ENCODE data around the gene IQGAP1.
A peak's percentile ranks its signal among the peaks of the same experiment; 100 is the strongest.
"Not testable (repeated sequence)": the region's sequence is repeated elsewhere in the genome, so short reads cannot be mapped to it uniquely, and the experiment has no call there.

Gene IQGAP1

GRCh38 chr15:90413411-90414379, 25.7 kb downstream of the IQGAP1 start (continued):
- TF ChIP-seq ZNF48 (tag by site-specific recombination; IDR thresholded peaks at IDR 0.05) = no peak

GRCh38 chr15:90414408-90415028, 26.5 kb downstream of the IQGAP1 start:
- no peak overlapping the region for H3K27ac ChIP-seq (ENCODE audit: extremely low read depth, low read depth, low read length)
- TF ChIP-seq, protein P1, sequence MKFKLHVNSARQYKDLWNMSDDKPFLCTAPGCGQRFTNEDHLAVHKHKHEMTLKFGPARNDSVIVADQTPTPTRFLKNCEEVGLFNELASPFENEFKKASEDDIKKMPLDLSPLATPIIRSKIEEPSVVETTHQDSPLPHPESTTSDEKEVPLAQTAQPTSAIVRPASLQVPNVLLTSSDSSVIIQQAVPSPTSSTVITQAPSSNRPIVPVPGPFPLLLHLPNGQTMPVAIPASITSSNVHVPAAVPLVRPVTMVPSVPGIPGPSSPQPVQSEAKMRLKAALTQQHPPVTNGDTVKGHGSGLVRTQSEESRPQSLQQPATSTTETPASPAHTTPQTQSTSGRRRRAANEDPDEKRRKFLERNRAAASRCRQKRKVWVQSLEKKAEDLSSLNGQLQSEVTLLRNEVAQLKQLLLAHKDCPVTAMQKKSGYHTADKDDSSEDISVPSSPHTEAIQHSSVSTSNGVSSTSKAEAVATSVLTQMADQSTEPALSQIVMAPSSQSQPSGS (tag by site-specific recombination; IDR thresholded peaks at IDR 0.05; ENCODE audit: low read depth) = no peak
- TF ChIP-seq ZNF624 (tag by site-specific recombination; IDR thresholded peaks at IDR 0.05) (no peak), SCRT1 (tag by site-specific recombination; IDR thresholded peaks at IDR 0.05; ENCODE audit: borderline replicate concordance) (peak; percentile 75), ZNF354C (tag by site-specific recombination; IDR thresholded peaks at IDR 0.05; ENCODE audit: borderline replicate concordance, low read depth) (no peak), ZIC2 (tag by site-specific recombination; IDR thresholded peaks at IDR 0.05) (no peak), ZNF747 (tag by site-specific recombination; IDR thresholded peaks at IDR 0.05) (no peak), ZNF404 (tag by site-specific recombination; IDR thresholded peaks at IDR 0.05) (no peak), MEIS1 (CRISPR knock-in tag; IDR thresholded peaks at IDR 0.05; ENCODE audit: borderline replicate concordance) (no peak), ZNF76 (tag by site-specific recombination; IDR thresholded peaks at IDR 0.05; ENCODE audit: borderline replicate concordance, low read depth) (no peak), ZNF585B (tag by site-specific recombination; IDR thresholded peaks at IDR 0.05) (no peak), KLF17 (tag by site-specific recombination; IDR thresholded peaks at IDR 0.05) (no peak), SCRT2 (tag by site-specific recombination; IDR thresholded peaks at IDR 0.05) (peak; percentile 94)
- POLR2A ChIA-PET = interaction anchor here (1.0 kb wide), 1 partner anchor 27 kb away, joined by 3 read pairs; the partner anchor contains the start of gene IQGAP1
- H3K4me1 ChIP-seq (ENCODE audit: control insufficient read depth, insufficient read depth, low read length) = peaks cover 35% of the 10 kb centered on the region
- CTCF ChIA-PET = interaction anchor here (1.3 to 2.9 kb wide), 3 partner anchors 9 to 94 kb away, joined by 5 to 18 read pairs (median 12); no protein-coding TSS in a partner anchor
- no peaks in the 10 kb centered on the region for H3K36me3 ChIP-seq (ENCODE audit: control insufficient read depth in 2 of 2, insufficient read depth in 1 of 2, low read length in 2 of 2)
- no peaks in the 10 kb centered on the region for H3K9me3 ChIP-seq (ENCODE audit: control insufficient read depth, insufficient read depth, low read depth, low read length)
- no peak overlapping the region for H3K4me3 ChIP-seq (ENCODE audit: low read depth, low read length)

DNA sequence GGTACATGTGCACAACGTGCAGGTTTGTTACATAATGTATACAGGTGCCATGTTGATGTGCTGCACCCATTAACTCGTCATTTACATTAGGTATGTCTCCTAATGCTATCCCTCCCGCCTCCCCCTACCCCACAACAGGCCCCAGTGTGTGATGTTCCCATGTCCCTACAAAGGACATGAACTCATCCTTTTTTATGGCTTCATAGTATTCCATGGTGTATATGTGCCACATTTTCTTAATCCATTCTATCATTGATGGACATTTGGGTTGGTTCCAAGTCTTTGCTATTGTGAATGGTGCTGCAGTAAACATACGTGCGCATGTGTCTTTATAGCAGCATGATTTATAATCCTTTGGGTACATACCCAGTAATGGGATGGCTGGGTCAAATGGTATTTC, 28.0 kb downstream of the IQGAP1 start:
- H3K4me3 ChIP-seq (ENCODE audit: low read depth, low read length); H3K27ac ChIP-seq (ENCODE audit: extremely low read depth, low read depth, low read length); H3K9me3 ChIP-seq (ENCODE audit: control insufficient read depth, insufficient read depth, low read depth, low read length); H3K36me3 ChIP-seq (ENCODE audit: control insufficient read depth in 2 of 2, insufficient read depth in 1 of 2, low read length in 2 of 2); CTCF ChIA-PET: not testable (repeated sequence)
- TF ChIP-seq ZNF146 (tag by site-specific recombination; IDR thresholded peaks at IDR 0.05) = peak; percentile 92
- H3K4me1 ChIP-seq (ENCODE audit: control insufficient read depth, insufficient read depth, low read length) = peaks cover 45% of the 10 kb centered on the region
- POLR2A ChIA-PET = interaction anchor here (0.8 kb wide), 1 partner anchor 26 kb away, joined by 6 read pairs; no protein-coding TSS in a partner anchor

DNA sequence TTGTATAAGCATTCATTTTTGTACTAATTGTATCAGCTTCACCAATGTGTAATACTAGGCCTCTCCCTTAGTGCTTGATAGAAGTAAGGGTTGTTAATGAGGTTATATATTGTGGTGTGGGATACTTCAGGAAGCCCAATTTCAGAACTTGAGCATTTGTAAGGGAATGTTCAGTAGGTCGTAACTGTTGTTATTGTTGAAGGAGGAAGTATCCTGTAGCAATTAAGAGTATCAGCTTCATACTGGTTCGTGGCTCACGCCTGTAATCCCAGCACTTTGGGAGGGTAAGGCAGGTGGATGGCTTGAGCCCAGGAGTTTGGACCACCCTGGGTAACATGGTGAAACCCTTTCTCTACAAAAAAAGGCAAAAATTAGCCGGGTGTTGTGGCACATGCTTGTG, 30.6 kb downstream of the IQGAP1 start:
- Histone ChIP-seq H3K4me1 (ENCODE audit: control insufficient read depth, insufficient read depth, low read length) (peaks cover 36% of the 10 kb centered on the region), H3K36me3 (ENCODE audit: control insufficient read depth in 2 of 2, insufficient read depth in 1 of 2, low read length in 2 of 2) (no peaks in the 10 kb centered on the region), H3K4me3 (ENCODE audit: low read depth, low read length) (no peak overlapping the region), H3K9me3 (ENCODE audit: control insufficient read depth, insufficient read depth, low read depth, low read length) (no peaks in the 10 kb centered on the region), H3K27ac (ENCODE audit: extremely low read depth, low read depth, low read length) (no peak overlapping the region)
- ChIA-PET CTCF (interaction anchor here (0.6 kb wide), 1 partner anchor 658 kb away, joined by 4 read pairs; no protein-coding TSS in a partner anchor), POLR2A (interaction anchor here (1.6 kb wide), 1 partner anchor 30 kb away, joined by 3 read pairs; the partner anchor contains the start of gene IQGAP1)
- peak; percentile 39; the same call in 1 of the 2 replicates for TF ChIP-seq TRIM28 (IDR thresholded peaks at IDR 0.05; ENCODE audit: borderline replicate concordance, low read length)
- TF ChIP-seq KLF17 (tag by site-specific recombination; IDR thresholded peaks at IDR 0.05) = peak; percentile 79
- TF ChIP-seq ZNF501 (tag by site-specific recombination; IDR thresholded peaks at IDR 0.05) = no peak
- TF ChIP-seq ZBTB17 (tag by site-specific recombination; IDR thresholded peaks at IDR 0.05) = 0 out of 2 replicates have a peak, but pooled peaks have one; percentile 11
- no peak for TF ChIP-seq ZBTB10 (tag by site-specific recombination; IDR thresholded peaks at IDR 0.05)
- TF ChIP-seq, protein P2, sequence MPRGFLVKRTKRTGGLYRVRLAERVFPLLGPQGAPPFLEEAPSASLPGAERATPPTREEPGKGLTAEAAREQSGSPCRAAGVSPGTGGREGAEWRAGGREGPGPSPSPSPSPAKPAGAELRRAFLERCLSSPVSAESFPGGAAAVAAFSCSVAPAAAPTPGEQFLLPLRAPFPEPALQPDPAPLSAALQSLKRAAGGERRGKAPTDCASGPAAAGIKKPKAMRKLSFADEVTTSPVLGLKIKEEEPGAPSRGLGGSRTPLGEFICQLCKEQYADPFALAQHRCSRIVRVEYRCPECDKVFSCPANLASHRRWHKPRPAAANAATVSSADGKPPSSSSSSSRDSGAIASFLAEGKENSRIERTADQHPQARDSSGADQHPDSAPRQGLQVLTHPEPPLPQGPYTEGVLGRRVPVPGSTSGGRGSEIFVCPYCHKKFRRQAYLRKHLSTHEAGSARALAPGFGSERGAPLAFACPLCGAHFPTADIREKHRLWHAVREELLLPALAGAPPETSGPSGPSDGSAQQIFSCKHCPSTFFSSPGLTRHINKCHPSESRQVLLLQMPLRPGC (tag by site-specific recombination; IDR thresholded peaks at IDR 0.05) = peak; percentile 32; the same call in 1 of the 2 replicates

All from HEK293 (cell line).